GM21390 (cell line): ENCODE data around the gene BCL2L1.

Source experiments
- ATAC-seq: cut with Tn5 transposase; IDR thresholded peaks from one replicate; pipeline ENCODE4 v1.9.1; 2021; ENCODE audit not compliant: unreplicated experiment

BCL2L1 gene

GRCh38 chr20:31710423-31711108 lies 12.1 kb downstream of the BCL2L1 start:
- ATAC-seq = no peak

GRCh38 chr20:31709939-31710338 lies 12.7 kb downstream of the BCL2L1 start:
- no peak for ATAC-seq

DNA sequence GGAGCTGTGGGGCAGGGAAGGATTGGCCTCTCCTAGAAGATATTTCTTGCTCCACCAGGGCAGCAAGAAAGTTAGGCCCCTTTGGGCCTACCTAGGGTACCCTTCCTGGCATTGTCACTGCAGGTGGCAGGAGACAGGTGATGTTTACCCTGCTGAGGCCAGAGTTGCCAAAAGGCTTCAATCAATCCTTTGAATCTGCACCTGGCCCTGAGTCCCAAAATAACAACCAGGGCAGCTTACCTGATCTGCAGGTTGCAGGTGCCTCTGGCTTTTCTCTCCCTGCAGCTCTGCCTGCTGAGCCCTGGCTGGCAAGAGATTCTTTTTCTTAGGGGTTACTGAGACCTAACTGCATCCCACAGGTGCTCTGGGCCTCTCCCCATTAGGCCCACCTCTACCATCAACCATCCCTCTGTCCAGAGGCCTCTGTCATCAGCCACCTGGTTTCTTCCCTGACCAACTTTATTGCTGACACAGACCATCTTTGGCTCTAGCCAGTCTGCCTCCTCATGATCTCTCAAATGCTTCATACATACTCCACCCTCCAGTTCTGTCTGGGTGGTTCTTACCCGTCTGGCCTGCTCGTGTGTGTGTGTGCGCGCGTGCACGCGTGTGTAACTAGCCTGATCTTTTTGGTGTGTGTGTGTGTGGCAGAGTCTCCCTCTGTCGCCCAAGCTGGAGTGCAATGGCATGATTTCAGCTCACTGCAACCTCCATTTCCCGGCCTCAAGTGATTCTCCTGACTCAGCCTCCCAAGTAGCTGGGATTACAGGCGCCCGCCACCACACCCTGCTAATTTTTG lies 13.7 kb downstream of the BCL2L1 start:
- ATAC-seq = no peak

GRCh38 chr20:31707994-31708735 lies 14.5 kb downstream of the BCL2L1 start:
- ATAC-seq = no peak

GRCh38 chr20:31707258-31707615 lies 15.4 kb downstream of the BCL2L1 start:
- no peak for ATAC-seq

DNA sequence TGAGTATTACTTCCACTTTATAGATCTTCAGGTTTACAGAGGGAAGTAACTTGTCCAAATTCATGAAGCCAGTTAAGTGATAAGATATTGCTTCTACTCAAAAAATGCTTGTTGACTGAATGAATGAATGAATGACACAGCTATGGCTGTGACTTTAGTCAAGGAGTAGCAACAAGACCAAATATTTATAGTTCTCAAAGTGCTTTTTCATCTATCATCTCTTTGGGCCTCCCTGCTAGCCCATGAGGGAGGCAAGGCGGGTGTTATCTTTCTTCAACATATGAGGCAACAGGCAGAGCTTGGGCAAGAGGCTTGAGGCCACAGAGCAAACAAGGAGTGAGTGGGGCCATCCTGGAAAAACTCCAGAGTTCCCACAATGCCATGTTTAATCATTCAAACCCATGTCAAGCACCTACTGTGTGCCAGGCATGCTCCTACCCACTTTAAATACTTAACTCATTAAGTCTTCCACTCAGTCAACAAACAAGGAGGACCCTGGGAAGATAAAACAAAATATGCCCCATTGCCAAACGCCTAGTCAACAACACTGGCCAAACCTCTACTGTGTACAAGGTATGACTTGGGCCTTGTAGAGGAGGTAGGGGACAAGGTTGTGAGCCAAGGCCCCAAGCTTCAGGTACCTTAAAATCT lies 15.9 kb downstream of the BCL2L1 start:
- no peak for ATAC-seq

GRCh38 chr20:31705598-31706597 lies 16.8 kb downstream of the BCL2L1 start:
- ATAC-seq = peak; percentile 87

DNA sequence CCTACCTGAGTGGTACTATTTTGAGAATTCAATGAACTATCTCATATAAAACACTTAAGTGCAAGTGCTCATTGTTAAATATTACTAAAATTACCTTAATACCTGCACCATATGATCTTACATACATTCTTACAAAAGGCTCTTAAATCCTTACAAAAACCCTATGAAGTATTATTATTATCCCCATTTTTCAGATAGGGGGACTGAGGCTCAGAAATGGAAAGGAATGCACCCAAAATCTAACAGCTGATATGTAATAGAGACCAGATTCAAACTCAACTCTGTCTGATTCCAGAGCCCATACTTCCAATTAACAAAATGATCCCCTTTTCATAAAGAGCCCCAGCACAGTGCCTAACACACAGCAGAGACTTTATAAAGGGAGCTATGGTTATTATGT lies 17.5 kb downstream of the BCL2L1 start:
- no peak for ATAC-seq

DNA sequence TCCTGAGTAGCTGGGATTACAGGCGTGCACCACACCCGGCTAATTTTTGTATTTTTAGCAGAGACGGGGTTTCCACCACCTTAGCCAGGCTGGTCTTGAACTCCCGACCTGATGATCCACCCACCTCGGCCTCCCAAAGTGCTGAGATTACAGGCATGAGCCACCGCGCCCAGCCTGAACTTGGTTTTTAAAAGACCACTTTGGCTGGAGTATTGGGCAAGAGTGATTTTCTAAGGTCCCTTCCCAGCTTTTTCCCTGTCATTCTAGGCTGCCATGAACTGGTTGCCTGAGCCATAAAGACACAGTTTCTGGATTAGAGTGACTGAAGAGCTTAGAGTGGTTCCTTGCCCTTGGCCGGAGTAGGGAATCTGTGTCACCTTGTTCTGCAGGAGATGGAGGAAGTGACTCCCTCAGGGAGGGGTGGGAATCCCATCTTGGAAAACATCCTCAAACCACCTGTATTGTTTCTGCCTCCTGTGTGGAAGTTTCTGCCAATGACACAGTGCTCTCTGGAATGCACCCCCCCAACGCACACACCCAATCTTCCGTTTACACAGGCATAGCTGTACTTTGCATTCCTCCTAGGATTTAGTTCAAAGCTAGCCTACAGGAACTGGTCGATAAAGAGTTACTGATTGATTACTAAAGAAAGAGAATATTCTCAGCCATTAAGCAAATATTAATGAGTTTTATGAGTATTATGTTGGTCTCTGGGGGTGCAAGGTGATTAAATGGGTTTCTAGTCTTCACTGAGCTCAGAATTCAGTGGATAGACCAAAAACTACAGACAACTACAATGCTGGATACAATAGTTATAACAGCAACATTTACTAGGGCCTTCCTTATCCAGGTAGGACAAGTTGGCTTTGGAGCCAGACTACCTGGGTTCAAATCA lies 18.2 kb downstream of the BCL2L1 start:
- ATAC-seq = no peak

DNA sequence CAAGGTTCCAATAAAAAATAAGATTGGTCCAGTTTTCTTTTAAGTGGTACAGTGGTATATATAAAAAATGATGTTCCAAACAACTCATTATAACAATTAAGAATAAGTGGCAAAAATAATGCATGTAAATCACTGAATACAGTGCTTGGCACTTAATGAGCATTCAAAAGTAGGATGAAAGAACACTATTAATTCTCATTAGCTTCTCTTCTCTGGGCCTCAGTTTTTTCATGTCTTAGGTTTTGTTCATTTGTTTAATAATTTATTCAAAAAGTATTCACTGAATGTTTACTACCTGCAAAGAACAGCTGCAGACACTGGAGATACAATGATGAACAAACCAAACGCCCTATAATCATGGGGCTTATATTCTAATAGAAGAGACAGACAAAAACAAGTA lies 21.1 kb downstream of the BCL2L1 start:
- ATAC-seq = no peak

- no peak for ATAC-seq
Observed at GRCh38 chr20:31700747-31701146, 21.9 kb downstream of the BCL2L1 start.

GRCh38 chr20:31699801-31700728 lies 22.6 kb downstream of the BCL2L1 start:
- no peak for ATAC-seq

- peak; percentile 97 for ATAC-seq
Observed at GRCh38 chr20:31698803-31699718, 23.6 kb downstream of the BCL2L1 start.

GRCh38 chr20:31698243-31698802 lies 24.3 kb downstream of the BCL2L1 start:
- no peak for ATAC-seq

DNA sequence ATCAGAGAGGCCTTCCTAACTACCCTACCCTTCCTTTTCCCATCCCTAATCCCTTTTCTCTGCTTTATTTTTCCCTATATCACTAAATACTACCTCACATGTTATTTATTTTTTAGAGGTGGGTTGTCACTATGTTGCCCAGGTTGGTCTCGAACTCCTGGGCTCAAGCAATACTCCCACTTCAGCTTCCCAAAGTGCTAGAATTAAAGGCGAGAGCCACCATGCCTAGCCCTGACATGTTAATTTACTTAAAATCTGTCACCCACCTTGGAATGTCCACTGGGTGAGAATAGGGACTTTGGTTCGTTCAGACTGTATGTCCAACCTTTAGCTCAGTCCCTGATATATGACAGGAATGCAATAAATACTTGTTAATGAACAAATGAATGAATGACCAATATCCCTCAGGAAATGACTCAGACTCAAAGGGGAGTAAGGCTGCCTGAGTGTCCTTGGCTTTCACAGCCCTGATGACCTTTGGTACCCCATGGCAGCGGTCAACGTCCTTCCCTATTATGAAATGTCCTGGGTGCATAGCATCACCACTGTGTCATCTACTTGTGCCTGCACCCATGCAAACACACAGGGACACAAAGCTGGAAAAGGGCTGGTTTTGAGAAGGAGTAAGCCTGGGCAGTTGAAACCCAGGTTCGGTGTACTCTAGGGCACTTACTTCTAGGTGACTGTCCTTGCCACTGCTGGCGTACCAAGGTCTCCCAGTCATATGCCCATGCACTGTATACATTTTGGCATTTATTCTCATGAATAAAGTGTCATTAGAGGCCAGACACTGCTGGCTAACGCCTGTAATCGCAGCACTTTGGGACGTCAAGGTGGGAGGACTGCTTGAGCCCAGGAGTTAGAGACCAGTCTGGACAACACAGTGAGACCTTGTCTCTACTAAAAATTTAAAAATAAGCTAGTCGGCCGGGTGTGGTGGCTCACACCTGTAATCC lies 26.5 kb downstream of the BCL2L1 start:
- no peak for ATAC-seq
